ENCODE data around the gene NMNAT2.

NMNAT2 gene

GRCh38 chr1:183431840-183432547 lies 13.8 kb upstream of the NMNAT2 start:
- no peak for TF ChIP-seq TEAD4 (IDR thresholded peaks at IDR 0.05)
- TF ChIP-seq EP300 (IDR thresholded peaks at IDR 0.05; ENCODE audit: borderline replicate concordance) = no peak
- no peak for TF ChIP-seq TCF12 (IDR thresholded peaks at IDR 0.05; ENCODE audit: low read depth)
- no peak for TF ChIP-seq CREB1 (IDR thresholded peaks at IDR 0.05; ENCODE audit: low read depth)
- no peak for TF ChIP-seq FOXM1 (IDR thresholded peaks at IDR 0.05; ENCODE audit: borderline replicate concordance, low read depth)
- no peak for TF ChIP-seq EGR1 (IDR thresholded peaks at IDR 0.05)
- no peak for TF ChIP-seq MAX (IDR thresholded peaks at IDR 0.05)
- TF ChIP-seq REST (IDR thresholded peaks at IDR 0.05; ENCODE audit: low read depth) = no peak
- TF ChIP-seq ZBTB7A (IDR thresholded peaks at IDR 0.05; ENCODE audit: low read depth) = no peak
- no peak for TF ChIP-seq USF1 (IDR thresholded peaks at IDR 0.05)

- TF ChIP-seq REST (IDR thresholded peaks at IDR 0.05; ENCODE audit: low read depth) (no peak), NFIC (IDR thresholded peaks at IDR 0.05) (no peak), TCF12 (IDR thresholded peaks at IDR 0.05; ENCODE audit: low read depth) (no peak), YY1 (IDR thresholded peaks at IDR 0.05; ENCODE audit: low read depth) (no peak), TAF1 (IDR thresholded peaks at IDR 0.05; ENCODE audit: low read depth) (no peak), EP300 (IDR thresholded peaks at IDR 0.05; ENCODE audit: borderline replicate concordance) (no peak), MAX (IDR thresholded peaks at IDR 0.05) (no peak), CREB1 (IDR thresholded peaks at IDR 0.05; ENCODE audit: low read depth) (no peak), RAD21 (IDR thresholded peaks at IDR 0.05; ENCODE audit: low read depth) (no peak), FOXM1 (IDR thresholded peaks at IDR 0.05; ENCODE audit: borderline replicate concordance, low read depth) (no peak), CEBPB (IDR thresholded peaks at IDR 0.05) (no peak), ZBTB7A (IDR thresholded peaks at IDR 0.05; ENCODE audit: low read depth) (no peak), USF1 (IDR thresholded peaks at IDR 0.05) (no peak), EGR1 (IDR thresholded peaks at IDR 0.05) (no peak), TEAD4 (IDR thresholded peaks at IDR 0.05) (no peak)
These were observed 6.5 kb upstream of the NMNAT2 start for GRCh38 chr1:183424691-183425090.

- TF ChIP-seq TAF1 (IDR thresholded peaks at IDR 0.05; ENCODE audit: low read depth) (no peak), RAD21 (IDR thresholded peaks at IDR 0.05; ENCODE audit: low read depth) (no peak), NFIC (IDR thresholded peaks at IDR 0.05) (no peak)
These were observed 5.4 kb upstream of the NMNAT2 start for GRCh38 chr1:183423541-183423940.

- TF ChIP-seq TCF12 (IDR thresholded peaks at IDR 0.05; ENCODE audit: low read depth) (no peak), RAD21 (IDR thresholded peaks at IDR 0.05; ENCODE audit: low read depth) (no peak), CREB1 (IDR thresholded peaks at IDR 0.05; ENCODE audit: low read depth) (no peak), FOXM1 (IDR thresholded peaks at IDR 0.05; ENCODE audit: borderline replicate concordance, low read depth) (no peak), ZBTB7A (IDR thresholded peaks at IDR 0.05; ENCODE audit: low read depth) (no peak), TEAD4 (IDR thresholded peaks at IDR 0.05) (no peak), YY1 (IDR thresholded peaks at IDR 0.05; ENCODE audit: low read depth) (no peak), REST (IDR thresholded peaks at IDR 0.05; ENCODE audit: low read depth) (no peak), MAX (IDR thresholded peaks at IDR 0.05) (no peak), USF1 (IDR thresholded peaks at IDR 0.05) (no peak), EGR1 (IDR thresholded peaks at IDR 0.05) (no peak)
These were observed 1.2 kb upstream of the NMNAT2 start for GRCh38 chr1:183419399-183419798.

All from Ishikawa (cell line).